GM23338 (cell line): ENCODE results near the gene CD22. TPM values are rescaled to one million over a fixed set of nuclear protein-coding genes. Genes with fewer than 3 reads are reported as not detected.

Source experiments
- ATAC-seq: fragments of 200-7000 bp; cut with Tn5 transposase; 3 replicates; pipeline ENCODE4 v1.9.1; 2020
- DNase-seq: peaks from one replicate; pipeline ENCODE4 v3.0.0-alpha.2; 2015; ENCODE audit warnings: low spot score
- H2AFZ ChIP-seq: fragments of 200-600 bp; sonication (generic); 2 replicates; pipeline ENCODE4 v1.8.0; 2016; ENCODE audit warnings: antibody characterized with exemption, mild to moderate bottlenecking, moderate library complexity
- H3F3A ChIP-seq: fragments of 200-600 bp; sonication (generic); replicated peaks from 2 replicates; pipeline ENCODE4 v1.8.0; 2017; ENCODE audit warnings: antibody characterized with exemption, mixed run types, low read depth
- H3K27ac ChIP-seq: fragments of 200-600 bp; sonication (generic); 2 replicates; pipeline ENCODE4 v1.6.1; 2016; ENCODE audit warnings: low read depth
- H3K27me3 ChIP-seq: fragments of 200-600 bp; sonication (generic); 2 replicates; pipeline ENCODE4 v1.8.0; 2016; ENCODE audit warnings: mild to moderate bottlenecking, mixed run types, moderate library complexity; ENCODE audit not compliant: insufficient read depth
- H3K36me3 ChIP-seq: fragments of 200-600 bp; sonication (generic); 2 replicates; pipeline ENCODE4 v1.8.0; 2016; ENCODE audit warnings: mild to moderate bottlenecking; ENCODE audit not compliant: insufficient read depth
- H3K4me1 ChIP-seq: fragments of 200-600 bp; sonication (generic); 2 replicates; pipeline ENCODE4 v1.8.0; 2016; ENCODE audit warnings: mild to moderate bottlenecking, moderate library complexity; ENCODE audit not compliant: insufficient read depth
- H3K4me2 ChIP-seq: fragments of 200-600 bp; sonication (generic); 2 replicates; pipeline ENCODE4 v1.7.1; 2017; ENCODE audit warnings: mixed run types
- H3K4me3 ChIP-seq: fragments of 200-600 bp; sonication (generic); 2 replicates; pipeline ENCODE4 v1.6.1; 2016; ENCODE audit warnings: mixed run types
- H3K79me2 ChIP-seq: fragments of 200-600 bp; sonication (generic); replicated peaks from 2 replicates; pipeline ENCODE4 v1.8.0; 2017; ENCODE audit warnings: mild to moderate bottlenecking; ENCODE audit not compliant: insufficient read depth
- H3K9me2 ChIP-seq: fragments of 200-600 bp; sonication (generic); 2 replicates; pipeline ENCODE4 v1.8.0; 2017; ENCODE audit not compliant: insufficient read depth
- H4K20me1 ChIP-seq: fragments of 200-600 bp; sonication (generic); replicated peaks from 2 replicates; pipeline ENCODE4 v1.8.0; 2017; ENCODE audit warnings: mild to moderate bottlenecking; ENCODE audit not compliant: insufficient read depth
- H3K27ac Mint-ChIP-seq: 2 replicates; pipeline ENCODE4 v1.8.0; 2020; ENCODE audit warnings: inconsistent platforms, mild to moderate bottlenecking, moderate library complexity, mixed read lengths
- H3K27me3 Mint-ChIP-seq: 3 replicates; pipeline ENCODE4 v1.8.0; 2022; ENCODE audit warnings: low read depth, mild to moderate bottlenecking, moderate library complexity, mixed read lengths, inconsistent platforms; ENCODE audit not compliant: insufficient read depth, poor library complexity
- H3K36me3 Mint-ChIP-seq: 3 replicates; pipeline ENCODE4 v1.8.0; 2021; ENCODE audit warnings: low read depth, mild to moderate bottlenecking, inconsistent platforms, moderate library complexity, mixed read lengths
- H3K4me1 Mint-ChIP-seq: 3 replicates; pipeline ENCODE4 v1.8.0; 2020; ENCODE audit warnings: mild to moderate bottlenecking, inconsistent platforms, mixed read lengths
- H3K4me3 Mint-ChIP-seq: 3 replicates; pipeline ENCODE4 v1.8.0; 2021; ENCODE audit warnings: moderate library complexity, mild to moderate bottlenecking, inconsistent platforms, mixed read lengths
- H3K9me3 Mint-ChIP-seq: 3 replicates; pipeline ENCODE4 v1.8.0; 2020; ENCODE audit warnings: moderate library complexity, mild to moderate bottlenecking, inconsistent platforms, mixed read lengths
- EZH2 ChIP-seq: fragments of 200-600 bp; sonication (generic); IDR thresholded peaks from one replicate; pipeline ENCODE4 v1.8.0; 2017; ENCODE audit warnings: antibody characterized with exemption, mild to moderate bottlenecking, low read depth; ENCODE audit not compliant: unreplicated experiment
- STAT1 ChIP-seq: IDR thresholded peaks from one replicate; pipeline ENCODE4 v1.6.1; 2016; ENCODE audit warnings: antibody characterized with exemption; ENCODE audit not compliant: unreplicated experiment
- ZNF114 ChIP-seq: fragments of 250-450 bp; sonication (Bioruptor Pico); IDR thresholded peaks from 2 replicates; pipeline ENCODE4 v1.5.0; 2020; ENCODE audit warnings: mild to moderate bottlenecking, moderate library complexity
- ZNF331 ChIP-seq: fragments of 250-450 bp; sonication (Bioruptor Pico); IDR thresholded peaks from 2 replicates; pipeline ENCODE4 v1.5.0; 2020; ENCODE audit warnings: low read depth, mild to moderate bottlenecking, moderate library complexity
- polyA plus RNA-seq: library from polyadenylated mRNA; unstranded; fragments of >200 nt; fragmentation: Nextera tagmentation; extraction: Ambion mirVana; gene quantifications from 2 replicates; pipeline ENCODE4 v1.2.1, GENCODE V29; 2016
- total RNA-seq: library from RNA; depleted of rRNA; stranded (reverse); fragments of >200 nt; shearing (Covaris generic); gene quantifications from 2 replicates; pipeline ENCODE4 v1.2.3, GENCODE V29; 2014
- TF ChIP-seq, protein P1 (sequence below), 2 experiments: fragments of 200-600 bp in 1 of 2; sonication (generic) in 1 of 2; conservative IDR thresholded peaks; 2 replicates each; pipeline versions ENCODE4 v1.5.1 to v1.6.1; 2016 to 2017; ENCODE audit warnings: antibody characterized with exemption in 2 of 2, low read depth in 2 of 2, mild to moderate bottlenecking in 2 of 2, moderate library complexity in 1 of 2
- TF ChIP-seq, protein P2 (sequence below): IDR thresholded peaks from one replicate; pipeline ENCODE4 v1.6.1; 2018; ENCODE audit warnings: antibody characterized with exemption; ENCODE audit not compliant: unreplicated experiment
- TF ChIP-seq, protein P3 (sequence below): IDR thresholded peaks from 2 replicates; pipeline ENCODE4 v1.6.1; 2016; ENCODE audit warnings: antibody characterized with exemption

The CD22 gene
- total and polyA plus RNA-seq, 2 experiments from 2014 or later = 0.10 to 0.32 TPM

DNA sequence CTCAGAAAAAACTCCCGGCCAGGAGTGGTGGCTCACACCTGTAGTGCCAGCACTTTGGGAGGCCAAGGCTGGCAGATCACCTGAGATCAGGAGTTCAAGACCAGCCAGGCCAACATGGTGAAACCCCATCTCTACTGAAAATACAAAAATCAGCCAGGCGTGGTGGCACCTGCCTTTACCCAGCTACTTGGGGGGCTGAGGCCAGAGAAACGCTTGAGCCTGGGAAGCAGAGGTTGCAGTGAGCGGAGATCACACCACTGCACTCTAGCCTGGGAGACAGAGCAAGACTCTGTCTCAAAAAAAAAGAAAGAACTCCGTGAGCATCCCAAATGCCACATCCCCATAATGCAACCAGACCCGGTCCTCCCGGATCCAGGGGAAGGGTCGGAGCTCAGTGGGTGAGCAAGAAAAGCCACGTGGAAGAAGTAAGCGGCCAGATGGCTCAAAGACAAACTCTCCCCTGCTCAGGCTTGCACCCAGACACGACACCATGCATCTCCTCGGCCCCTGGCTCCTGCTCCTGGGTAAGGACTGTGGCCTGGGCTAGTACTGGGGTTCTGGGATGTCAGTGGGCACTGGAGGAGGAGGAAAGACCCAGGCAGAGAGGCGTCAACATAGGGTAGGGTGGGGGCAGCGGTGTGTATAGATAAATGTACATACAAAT, 2.7 kb downstream of the CD22 start:
- no peak overlapping the region for H2AFZ ChIP-seq
- no peak overlapping the region for H3K4me3 ChIP-seq
- no peaks in the 10 kb centered on the region for H4K20me1 ChIP-seq
- H3K4me1 ChIP-seq = no peaks in the 10 kb centered on the region
- Mint-ChIP-seq H3K36me3 (no peaks in the 10 kb centered on the region), H3K4me3 (no peak overlapping the region), H3K9me3 (no peaks in the 10 kb centered on the region; the same call in 2 of the 3 replicates), H3K27ac (no peak overlapping the region), H3K27me3 (peaks cover 5% of the 10 kb centered on the region), H3K4me1 (peaks cover 7% of the 10 kb centered on the region)
- no peaks in the 10 kb centered on the region for H3F3A ChIP-seq
- H3K4me2 ChIP-seq = no peak overlapping the region
- H3K27me3 ChIP-seq = no peaks in the 10 kb centered on the region
- no peaks in the 10 kb centered on the region for H3K79me2 ChIP-seq
- no peaks in the 10 kb centered on the region for H3K9me2 ChIP-seq
- H3K27ac ChIP-seq = no peak overlapping the region
- no peak for DNase-seq
- TF ChIP-seq ZNF331 (CRISPR knock-in tag) (no peak), STAT1 (no peak)
- TF ChIP-seq, protein P1, sequence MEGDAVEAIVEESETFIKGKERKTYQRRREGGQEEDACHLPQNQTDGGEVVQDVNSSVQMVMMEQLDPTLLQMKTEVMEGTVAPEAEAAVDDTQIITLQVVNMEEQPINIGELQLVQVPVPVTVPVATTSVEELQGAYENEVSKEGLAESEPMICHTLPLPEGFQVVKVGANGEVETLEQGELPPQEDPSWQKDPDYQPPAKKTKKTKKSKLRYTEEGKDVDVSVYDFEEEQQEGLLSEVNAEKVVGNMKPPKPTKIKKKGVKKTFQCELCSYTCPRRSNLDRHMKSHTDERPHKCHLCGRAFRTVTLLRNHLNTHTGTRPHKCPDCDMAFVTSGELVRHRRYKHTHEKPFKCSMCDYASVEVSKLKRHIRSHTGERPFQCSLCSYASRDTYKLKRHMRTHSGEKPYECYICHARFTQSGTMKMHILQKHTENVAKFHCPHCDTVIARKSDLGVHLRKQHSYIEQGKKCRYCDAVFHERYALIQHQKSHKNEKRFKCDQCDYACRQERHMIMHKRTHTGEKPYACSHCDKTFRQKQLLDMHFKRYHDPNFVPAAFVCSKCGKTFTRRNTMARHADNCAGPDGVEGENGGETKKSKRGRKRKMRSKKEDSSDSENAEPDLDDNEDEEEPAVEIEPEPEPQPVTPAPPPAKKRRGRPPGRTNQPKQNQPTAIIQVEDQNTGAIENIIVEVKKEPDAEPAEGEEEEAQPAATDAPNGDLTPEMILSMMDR (conservative IDR thresholded peaks at IDR 0.05; ENCODE audit: low read depth in 2 of 2) = no peak
- no peaks in the 10 kb centered on the region for H3K36me3 ChIP-seq
- no peak for ATAC-seq

DNA sequence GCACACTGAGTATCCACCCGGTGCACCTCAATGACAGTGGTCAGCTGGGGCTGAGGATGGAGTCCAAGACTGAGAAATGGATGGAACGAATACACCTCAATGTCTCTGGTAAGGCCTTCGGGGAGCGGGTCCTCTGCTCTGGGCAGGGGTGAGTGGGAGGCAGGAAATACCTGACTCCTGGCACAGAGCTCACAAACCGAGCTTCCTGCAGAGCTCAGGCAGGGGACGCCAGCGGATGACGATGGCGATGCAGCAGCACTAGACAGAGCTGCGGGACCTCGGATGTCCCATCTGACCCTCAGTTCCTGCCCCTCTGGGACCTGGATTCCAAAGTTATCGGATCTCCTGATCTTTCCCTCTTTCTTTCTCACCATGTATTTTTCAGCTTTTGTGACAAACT, 3.8 kb downstream of the CD22 start:
- H3K27ac ChIP-seq = no peak overlapping the region
- no peaks in the 10 kb centered on the region for H3K4me1 ChIP-seq
- no peak for TF ChIP-seq ZNF114
- no peak for TF ChIP-seq STAT1
- TF ChIP-seq EZH2 = no peak
- H3K79me2 ChIP-seq = no peaks in the 10 kb centered on the region
- H3F3A ChIP-seq = no peaks in the 10 kb centered on the region
- no peak overlapping the region for H3K27ac Mint-ChIP-seq
- H3K4me1 Mint-ChIP-seq = peaks cover 7% of the 10 kb centered on the region
- H3K27me3 Mint-ChIP-seq = peaks cover 5% of the 10 kb centered on the region
- no peaks in the 10 kb centered on the region for H3K27me3 ChIP-seq
- no peaks in the 10 kb centered on the region for H3K9me2 ChIP-seq
- no peaks in the 10 kb centered on the region for H3K36me3 ChIP-seq
- no peak overlapping the region for H3K4me3 Mint-ChIP-seq
- H2AFZ ChIP-seq = peak overlapping the region; percentile 28; the same call in 1 of the 2 replicates
- no peak overlapping the region for H3K4me3 ChIP-seq
- H3K9me3 Mint-ChIP-seq = no peaks in the 10 kb centered on the region; the same call in 2 of the 3 replicates
- no peak overlapping the region for H3K4me2 ChIP-seq
- DNase-seq = peak; percentile 12
- ATAC-seq = no peak; the same call in 2 of the 3 replicates
- H4K20me1 ChIP-seq = no peaks in the 10 kb centered on the region
- H3K36me3 Mint-ChIP-seq = no peaks in the 10 kb centered on the region

DNA sequence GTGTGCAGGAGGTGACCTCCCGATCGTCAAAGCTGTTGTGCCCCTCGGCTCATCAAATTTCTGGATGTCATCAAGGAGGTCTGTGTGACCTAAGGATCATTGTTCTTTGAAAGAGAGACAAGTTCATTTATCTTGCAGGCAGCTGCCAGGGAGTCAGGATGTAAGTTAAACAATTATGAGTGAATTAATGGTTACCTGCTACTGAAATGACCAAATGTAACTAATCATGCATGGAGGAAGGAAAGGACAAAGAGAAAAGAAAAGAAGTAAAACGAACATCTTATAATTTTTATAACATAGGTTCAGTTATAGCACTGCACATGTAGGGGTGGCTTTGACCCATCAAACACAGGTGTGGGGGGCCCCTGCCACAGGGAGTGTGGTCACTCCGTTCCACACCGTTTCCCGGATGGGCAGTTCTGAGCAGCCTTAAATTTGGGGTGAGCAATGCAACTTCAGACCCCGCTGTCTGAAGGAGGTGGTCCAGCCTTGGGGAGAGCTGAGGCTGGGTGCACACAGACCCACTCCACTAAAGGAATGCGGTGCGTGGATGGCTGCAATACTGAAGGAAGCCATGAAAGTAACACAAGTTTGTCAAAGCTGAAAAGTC, 5.3 kb downstream of the CD22 start:
- DNase-seq (no peak), ATAC-seq (no peak)
- Mint-ChIP-seq H3K27me3 (peaks cover 5% of the 10 kb centered on the region), H3K36me3 (no peaks in the 10 kb centered on the region), H3K27ac (no peak overlapping the region), H3K4me1 (no peaks in the 10 kb centered on the region; the same call in 2 of the 3 replicates), H3K4me3 (no peak overlapping the region), H3K9me3 (no peaks in the 10 kb centered on the region; the same call in 2 of the 3 replicates)
- H3K36me3 ChIP-seq = no peaks in the 10 kb centered on the region
- no peaks in the 10 kb centered on the region for H3K4me1 ChIP-seq
- no peaks in the 10 kb centered on the region for H3K9me2 ChIP-seq
- H2AFZ ChIP-seq = no peak overlapping the region
- H3K79me2 ChIP-seq = no peaks in the 10 kb centered on the region
- no peak overlapping the region for H3K4me3 ChIP-seq
- H3K27me3 ChIP-seq = no peaks in the 10 kb centered on the region
- H3F3A ChIP-seq = no peaks in the 10 kb centered on the region
- no peak overlapping the region for H3K4me2 ChIP-seq
- H3K27ac ChIP-seq = no peak overlapping the region
- no peaks in the 10 kb centered on the region for H4K20me1 ChIP-seq
- TF ChIP-seq, protein P2, sequence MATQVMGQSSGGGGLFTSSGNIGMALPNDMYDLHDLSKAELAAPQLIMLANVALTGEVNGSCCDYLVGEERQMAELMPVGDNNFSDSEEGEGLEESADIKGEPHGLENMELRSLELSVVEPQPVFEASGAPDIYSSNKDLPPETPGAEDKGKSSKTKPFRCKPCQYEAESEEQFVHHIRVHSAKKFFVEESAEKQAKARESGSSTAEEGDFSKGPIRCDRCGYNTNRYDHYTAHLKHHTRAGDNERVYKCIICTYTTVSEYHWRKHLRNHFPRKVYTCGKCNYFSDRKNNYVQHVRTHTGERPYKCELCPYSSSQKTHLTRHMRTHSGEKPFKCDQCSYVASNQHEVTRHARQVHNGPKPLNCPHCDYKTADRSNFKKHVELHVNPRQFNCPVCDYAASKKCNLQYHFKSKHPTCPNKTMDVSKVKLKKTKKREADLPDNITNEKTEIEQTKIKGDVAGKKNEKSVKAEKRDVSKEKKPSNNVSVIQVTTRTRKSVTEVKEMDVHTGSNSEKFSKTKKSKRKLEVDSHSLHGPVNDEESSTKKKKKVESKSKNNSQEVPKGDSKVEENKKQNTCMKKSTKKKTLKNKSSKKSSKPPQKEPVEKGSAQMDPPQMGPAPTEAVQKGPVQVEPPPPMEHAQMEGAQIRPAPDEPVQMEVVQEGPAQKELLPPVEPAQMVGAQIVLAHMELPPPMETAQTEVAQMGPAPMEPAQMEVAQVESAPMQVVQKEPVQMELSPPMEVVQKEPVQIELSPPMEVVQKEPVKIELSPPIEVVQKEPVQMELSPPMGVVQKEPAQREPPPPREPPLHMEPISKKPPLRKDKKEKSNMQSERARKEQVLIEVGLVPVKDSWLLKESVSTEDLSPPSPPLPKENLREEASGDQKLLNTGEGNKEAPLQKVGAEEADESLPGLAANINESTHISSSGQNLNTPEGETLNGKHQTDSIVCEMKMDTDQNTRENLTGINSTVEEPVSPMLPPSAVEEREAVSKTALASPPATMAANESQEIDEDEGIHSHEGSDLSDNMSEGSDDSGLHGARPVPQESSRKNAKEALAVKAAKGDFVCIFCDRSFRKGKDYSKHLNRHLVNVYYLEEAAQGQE = no peak
- TF ChIP-seq EZH2 (no peak), STAT1 (no peak)
- TF ChIP-seq, protein P1 (conservative IDR thresholded peaks at IDR 0.05; ENCODE audit: low read depth in 2 of 2) = no peak
- TF ChIP-seq, protein P3, sequence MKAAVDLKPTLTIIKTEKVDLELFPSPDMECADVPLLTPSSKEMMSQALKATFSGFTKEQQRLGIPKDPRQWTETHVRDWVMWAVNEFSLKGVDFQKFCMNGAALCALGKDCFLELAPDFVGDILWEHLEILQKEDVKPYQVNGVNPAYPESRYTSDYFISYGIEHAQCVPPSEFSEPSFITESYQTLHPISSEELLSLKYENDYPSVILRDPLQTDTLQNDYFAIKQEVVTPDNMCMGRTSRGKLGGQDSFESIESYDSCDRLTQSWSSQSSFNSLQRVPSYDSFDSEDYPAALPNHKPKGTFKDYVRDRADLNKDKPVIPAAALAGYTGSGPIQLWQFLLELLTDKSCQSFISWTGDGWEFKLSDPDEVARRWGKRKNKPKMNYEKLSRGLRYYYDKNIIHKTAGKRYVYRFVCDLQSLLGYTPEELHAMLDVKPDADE = no peak
